HFF-Myc (cell line): Measurements from ENCODE around the gene PSMG2.
A peak's percentile ranks its signal among the peaks of the same experiment; 100 is the strongest.

Experiments
- DNase-seq: peaks from one replicate; pipeline ENCODE4 v3.0.0-alpha.2; 2011; ENCODE audit warnings: low read depth; ENCODE audit errors: extremely low read depth
- H3K4me3 ChIP-seq: replicated peaks from 2 replicates; pipeline ENCODE4 v1.5.1; 2011; ENCODE audit warnings: low read depth, mild to moderate bottlenecking, control low read depth, low read length
- CTCF ChIP-seq: IDR thresholded peaks from 2 replicates; pipeline ENCODE4 v1.5.1; 2012; ENCODE audit warnings: mild to moderate bottlenecking, low read depth, low read length, control low read depth; ENCODE audit errors: missing control alignments

The PSMG2 gene

GRCh38 chr18:12721495-12722275 lies 18.8 kb downstream of the PSMG2 start:
- no peak for DNase-seq
- TF ChIP-seq CTCF: no peak
- no peak overlapping the region for H3K4me3 ChIP-seq

- no peak overlapping the region for H3K4me3 ChIP-seq
- no peak for DNase-seq
- TF ChIP-seq CTCF: no peak
These were observed 19.9 kb downstream of the PSMG2 start for GRCh38 chr18:12722731-12723130.

GRCh38 chr18:12726331-12726730 lies 23.5 kb downstream of the PSMG2 start:
- DNase-seq: no peak
- H3K4me3 ChIP-seq: no peak overlapping the region
- TF ChIP-seq CTCF: no peak

GRCh38 chr18:12726774-12727550 lies 24.1 kb downstream of the PSMG2 start:
- TF ChIP-seq CTCF: peak; percentile 82
- DNase-seq: no peak
- H3K4me3 ChIP-seq: no peak overlapping the region

GRCh38 chr18:12737243-12737902 lies 34.5 kb downstream of the PSMG2 start:
- TF ChIP-seq CTCF: no peak
- no peak overlapping the region for H3K4me3 ChIP-seq
- DNase-seq: no peak

- H3K4me3 ChIP-seq: no peak overlapping the region
- no peak for DNase-seq
- TF ChIP-seq CTCF: no peak
These were observed 38.5 kb downstream of the PSMG2 start for GRCh38 chr18:12741351-12741750.
